Measurements from ENCODE around the gene CLSTN2.
A peak's percentile ranks its signal among the peaks of the same experiment; 100 is the strongest.
"Not testable (repeated sequence)": the region's sequence is repeated elsewhere in the genome, so short reads cannot be mapped to it uniquely, and the experiment has no call there.

Gene CLSTN2

GRCh38 chr3:140394488-140395133, 459.6 kb downstream of the CLSTN2 start:
- DNase-seq, result no peak

DNA sequence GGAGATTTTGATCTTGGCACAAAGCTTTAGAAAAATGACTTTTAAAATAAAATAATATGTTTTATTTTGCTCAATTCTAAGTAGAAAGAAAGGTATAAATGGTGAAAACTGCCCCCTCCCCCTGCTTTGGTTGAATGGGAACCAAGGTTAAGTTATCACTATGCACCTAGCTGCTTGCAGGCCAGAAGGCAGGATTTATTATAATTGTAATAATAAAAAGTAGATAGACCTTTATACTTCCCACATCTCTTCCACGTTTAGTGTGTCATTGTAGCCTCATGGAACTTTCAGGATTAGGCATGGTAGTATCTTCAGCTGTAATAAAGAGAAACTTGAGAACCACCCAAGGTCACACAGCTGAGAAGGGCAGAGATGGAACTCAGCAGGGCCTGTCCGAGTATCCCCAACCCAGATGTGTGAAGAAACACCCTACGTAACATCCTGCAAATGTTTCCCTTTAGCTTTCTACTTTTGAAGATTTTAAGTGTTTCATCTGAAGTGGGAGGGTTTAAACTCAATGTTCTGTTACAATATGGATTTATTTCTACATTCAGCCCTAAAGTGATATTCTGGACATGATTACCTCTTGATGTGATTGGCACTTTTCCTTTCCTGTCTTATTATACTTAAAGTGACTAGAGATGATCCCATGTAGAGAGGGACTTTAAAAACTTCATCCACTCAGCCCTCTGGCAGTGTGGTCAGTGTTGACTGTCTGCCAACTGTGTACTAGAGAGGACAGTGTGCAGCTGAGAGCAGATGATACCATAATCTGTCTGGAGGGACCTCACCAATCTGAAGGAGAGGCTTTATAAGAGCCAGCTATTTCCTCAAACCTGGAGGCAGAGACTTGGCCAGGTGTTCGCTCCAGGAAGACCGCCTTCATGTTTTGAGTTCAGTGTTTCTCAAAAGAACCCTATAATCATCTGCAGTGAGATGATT, 460.4 kb downstream of the CLSTN2 start:
- DNase-seq, result no peak

GRCh38 chr3:140396110-140396509, 461.1 kb downstream of the CLSTN2 start:
- DNase-seq, result no peak

DNA sequence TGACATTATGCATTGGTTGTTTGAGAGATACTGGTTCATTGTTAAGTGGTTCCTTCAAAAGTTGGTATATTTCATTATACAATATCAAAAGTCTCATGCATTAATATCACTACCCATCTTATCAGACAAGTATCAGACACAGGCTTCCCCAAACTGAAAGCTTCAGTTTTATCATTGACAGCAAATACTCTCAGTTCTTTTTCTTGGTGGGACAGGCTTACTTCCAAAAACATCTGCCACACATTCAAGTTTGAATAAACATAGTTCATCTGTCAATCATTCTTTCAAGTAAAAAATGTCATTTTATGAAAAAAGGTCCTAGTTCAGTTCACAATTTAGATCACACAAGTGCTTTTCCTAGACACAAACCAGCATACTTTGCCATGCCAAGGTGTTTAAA, 462.9 kb downstream of the CLSTN2 start:
- no peak for DNase-seq

- DNase-seq, result no peak
Observed at GRCh38 chr3:140398387-140398786, 463.4 kb downstream of the CLSTN2 start.

DNA sequence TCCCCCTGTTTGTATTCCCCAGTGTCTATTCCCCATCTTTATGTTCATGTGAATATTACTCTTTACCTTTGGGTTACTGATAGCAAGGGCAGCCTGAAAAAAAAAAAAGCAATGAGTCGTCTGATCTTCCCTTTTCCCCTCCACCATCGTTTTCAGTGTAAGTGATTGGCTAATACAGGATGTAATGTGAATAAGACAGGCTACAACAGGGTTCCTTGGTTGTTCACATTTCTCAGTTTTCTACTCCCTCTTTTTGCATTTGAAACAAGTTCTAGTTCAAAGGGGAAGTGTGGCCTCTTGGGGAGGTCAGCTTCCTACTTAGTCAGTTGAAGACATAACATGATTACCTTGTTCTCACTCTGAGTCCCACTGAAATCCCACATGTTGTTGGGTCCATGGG, 464.9 kb downstream of the CLSTN2 start:
- peak; percentile 25 to 65 (median 56) for DNase-seq

DNA sequence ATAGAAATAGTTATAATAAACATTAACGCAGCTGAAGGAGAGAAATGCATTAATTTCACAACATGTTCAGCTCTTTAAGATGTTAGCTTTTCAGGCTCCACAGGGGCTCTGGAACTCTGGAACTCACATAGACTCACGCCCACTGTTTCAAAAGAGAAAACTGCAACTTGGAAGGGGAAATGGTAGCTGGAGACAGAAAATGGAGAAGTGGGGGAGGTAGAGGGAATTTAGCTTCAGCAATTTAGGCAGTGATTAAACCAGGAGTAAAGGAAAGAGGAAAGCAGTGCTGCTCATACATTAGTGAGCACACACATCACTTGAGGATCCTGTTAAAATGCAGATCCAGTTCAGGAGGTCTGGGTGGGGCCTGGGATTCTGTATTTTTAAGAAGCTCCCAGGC, 468.1 kb downstream of the CLSTN2 start:
- DNase-seq, result peak; percentile 41 to 79 (median 75)

GRCh38 chr3:140403608-140404007, 468.6 kb downstream of the CLSTN2 start:
- peak in 1 of 3 donors; percentile 11 for DNase-seq

DNA sequence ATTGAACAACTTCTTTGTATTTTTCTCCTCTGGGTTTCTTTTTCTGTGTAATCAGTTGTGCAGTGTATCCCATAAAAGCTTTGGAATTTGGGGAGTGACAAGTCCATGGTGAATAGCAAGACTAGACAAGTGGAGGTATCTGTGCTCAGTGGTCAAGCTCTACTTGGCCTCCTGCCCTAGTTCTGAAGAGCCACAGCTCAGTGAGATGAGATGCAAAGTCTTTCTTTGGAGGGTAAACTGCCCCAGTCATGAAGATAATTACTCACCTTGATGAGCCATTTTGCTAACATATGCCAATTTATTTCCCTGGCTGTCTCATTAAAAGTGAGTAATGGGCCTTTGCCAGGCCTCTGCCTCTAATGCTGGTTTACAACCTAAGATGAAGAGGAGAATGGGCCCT, 471.7 kb downstream of the CLSTN2 start:
- DNase-seq, result no peak

GRCh38 chr3:140408252-140408651, 473.3 kb downstream of the CLSTN2 start:
- DNase-seq, result no peak

DNA sequence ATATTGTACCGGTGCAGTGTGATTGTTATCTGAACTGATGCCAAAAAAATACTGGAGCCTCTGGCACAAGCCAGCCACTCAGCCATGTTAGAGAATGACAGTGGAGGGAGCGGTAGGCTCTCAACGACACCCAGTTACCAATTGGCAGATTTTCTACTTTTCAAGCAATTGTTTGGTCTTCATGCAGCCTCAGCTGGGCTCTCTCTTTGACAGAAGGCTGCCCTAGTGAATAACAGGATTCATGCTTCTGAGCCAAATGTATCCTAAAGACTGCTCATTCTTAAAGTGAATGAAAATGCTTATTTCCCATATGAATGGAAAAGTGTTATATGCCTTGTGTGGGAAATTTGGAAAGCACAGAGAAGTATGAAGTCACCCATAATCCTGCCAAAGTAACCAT, 481.7 kb downstream of the CLSTN2 start:
- DNase-seq, result no peak

GRCh38 chr3:140420621-140421357, 485.8 kb downstream of the CLSTN2 start:
- no peak for DNase-seq

DNA sequence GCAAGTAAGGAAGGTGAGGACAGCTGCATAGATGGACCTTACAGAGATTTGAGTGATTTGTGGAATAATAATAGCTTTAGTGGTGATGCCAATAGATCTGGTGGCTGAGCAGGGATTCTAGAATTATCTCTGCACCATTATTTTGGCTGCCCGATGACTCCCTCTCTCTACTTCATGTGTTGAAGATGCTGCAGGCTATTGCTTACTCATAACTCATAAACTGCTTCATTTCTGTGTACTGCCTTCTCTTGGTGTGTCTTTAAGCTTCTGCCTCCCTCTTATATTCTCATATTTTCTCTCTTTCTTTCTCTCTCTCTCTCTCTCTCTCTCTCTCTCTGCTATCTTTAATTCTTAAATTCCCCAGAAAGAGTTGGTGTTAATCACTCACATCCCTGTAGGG, 486.9 kb downstream of the CLSTN2 start:
- no peak for DNase-seq

GRCh38 chr3:140423146-140423545, 488.2 kb downstream of the CLSTN2 start:
- no peak for DNase-seq

DNA sequence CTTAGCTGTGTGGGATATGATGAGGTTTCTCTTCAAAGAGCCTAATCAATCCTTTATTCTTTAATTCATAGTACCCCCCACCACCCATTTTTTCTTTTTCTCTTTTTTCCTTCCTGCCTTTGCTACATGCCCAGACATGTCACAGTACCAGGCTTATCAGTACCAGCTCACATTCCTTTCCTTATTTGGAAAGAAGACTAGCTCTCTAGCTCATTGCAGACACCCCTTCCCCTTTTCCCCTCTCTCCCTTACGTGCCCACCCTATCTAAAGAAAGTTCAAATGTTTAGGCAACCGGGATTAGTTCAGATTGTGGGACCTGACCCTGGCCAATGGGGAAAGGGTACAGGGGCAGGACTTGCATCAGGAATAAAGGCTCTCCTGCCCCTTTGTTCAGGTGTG, 488.6 kb downstream of the CLSTN2 start:
- DNase-seq, result not testable (repeated sequence)

- no peak for DNase-seq
Observed at GRCh38 chr3:140424211-140424610, 489.2 kb downstream of the CLSTN2 start.

- DNase-seq, result no peak
Observed at GRCh38 chr3:140424726-140425125, 489.7 kb downstream of the CLSTN2 start.

DNA sequence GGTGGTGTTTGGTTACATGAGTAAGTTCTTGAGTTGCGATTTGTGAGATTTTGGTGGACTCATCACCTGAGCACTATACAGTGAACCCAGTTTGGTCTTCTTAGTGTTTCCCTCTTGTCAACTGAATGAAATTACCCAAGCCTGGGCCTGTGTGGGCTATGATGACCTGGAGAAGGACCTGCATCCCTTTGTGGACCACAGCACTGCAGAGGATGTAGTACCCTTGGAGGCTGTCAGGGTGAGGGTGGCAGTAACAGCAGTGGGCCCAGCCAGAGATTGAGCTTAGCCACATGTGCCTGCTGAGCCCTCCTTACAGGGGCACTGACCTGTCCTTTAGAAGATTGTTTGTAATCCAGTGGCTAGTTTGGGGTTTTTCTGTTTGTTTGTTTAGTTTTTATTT, 492.8 kb downstream of the CLSTN2 start:
- DNase-seq, result no peak

DNA sequence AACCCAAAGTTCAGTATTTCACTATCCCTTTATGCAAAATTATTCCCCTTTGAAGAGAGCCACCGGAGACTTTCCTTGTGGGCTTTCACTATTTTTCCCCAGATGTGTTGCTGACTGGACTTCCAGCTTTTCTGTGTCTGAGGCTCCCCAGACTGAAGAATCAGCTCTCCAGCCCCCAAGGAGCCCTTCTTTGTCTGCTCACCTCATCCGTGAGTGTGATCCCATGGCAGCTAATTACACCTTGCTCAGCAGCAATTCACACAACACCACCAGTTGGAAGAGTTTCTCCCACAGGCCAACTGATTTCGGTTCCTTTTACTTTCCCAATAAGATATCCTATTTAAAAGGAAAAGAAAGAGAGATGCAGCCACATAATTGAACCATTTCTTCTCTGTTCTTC, 493.4 kb downstream of the CLSTN2 start:
- DNase-seq, result no peak

- no peak for DNase-seq
Observed at GRCh38 chr3:140429791-140430190, 494.8 kb downstream of the CLSTN2 start.

- no peak for DNase-seq
Observed at GRCh38 chr3:140430494-140430893, 495.5 kb downstream of the CLSTN2 start.

DNA sequence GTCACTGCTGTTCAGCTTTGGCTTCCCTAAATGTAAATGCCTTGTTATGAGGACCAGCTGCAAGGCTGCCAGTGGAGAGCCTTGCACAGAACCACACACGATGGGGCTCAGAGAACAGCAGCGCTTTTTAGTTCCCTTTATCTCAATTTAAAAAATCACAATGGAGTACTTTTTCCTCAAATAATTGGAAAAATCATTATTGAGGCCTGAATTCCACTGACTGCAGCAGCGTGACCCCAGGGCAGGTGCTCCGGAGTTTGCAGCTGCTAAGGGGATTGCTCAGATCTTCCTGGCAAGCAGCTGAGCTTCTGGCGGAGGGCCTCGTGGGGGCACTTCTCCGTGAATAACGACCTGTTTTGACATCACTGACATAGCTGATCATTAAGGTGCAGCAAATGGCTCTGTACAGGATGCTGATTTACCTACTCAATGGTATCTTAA, 497.3 kb downstream of the CLSTN2 start:
- no peak for DNase-seq

- DNase-seq, result no peak
Observed at GRCh38 chr3:140433431-140433830, 498.4 kb downstream of the CLSTN2 start.
